ENCODE data around the gene ANK2.

- no peak for TF ChIP-seq CTCF (IDR thresholded peaks at IDR 0.05; ENCODE audit: insufficient read depth, low read length, poor library complexity, severe bottlenecking)
- no peak for TF ChIP-seq EZH2phosphoT487 (conservative IDR thresholded peaks at IDR 0.05; ENCODE audit: low read length)
Observed at GRCh38 chr4:113088050-113088449, 38.6 kb downstream of the ANK2 start.

Measured in SU-DHL-6 (cell line).